Loucy (cell line): ENCODE measurements around the gene AGAP1.

Experiments used
- H2AFZ ChIP-seq: fragments of 200-600 bp; sonication (generic); 2 replicates; pipeline ENCODE4 v1.6.0; 2016; ENCODE audit warnings: antibody characterized with exemption, mild to moderate bottlenecking, low read length, moderate library complexity
- H3F3A ChIP-seq: fragments of 200-600 bp; 2 replicates; pipeline ENCODE4 v1.6.0; 2016; ENCODE audit warnings: antibody characterized with exemption, low read depth, mild to moderate bottlenecking
- H3K27me3 ChIP-seq: fragments of 200-600 bp; sonication (generic); 2 replicates; pipeline ENCODE4 v1.6.1; 2014; ENCODE audit warnings: low read length, mild to moderate bottlenecking; ENCODE audit not compliant: insufficient read depth, poor library complexity, severe bottlenecking
- H3K36me3 ChIP-seq: fragments of 200-600 bp; sonication (generic); 2 replicates; pipeline ENCODE4 v1.6.1; 2016; ENCODE audit warnings: low read length; ENCODE audit not compliant: insufficient read depth
- H3K4me1 ChIP-seq: fragments of 200-600 bp; sonication (generic); 2 replicates; pipeline ENCODE4 v1.5.1; 2014; ENCODE audit warnings: low read length, mild to moderate bottlenecking; ENCODE audit not compliant: insufficient read depth, poor library complexity, severe bottlenecking
- H3K4me2 ChIP-seq: fragments of 200-600 bp; sonication (generic); 2 replicates; pipeline ENCODE4 v1.6.0; 2014; ENCODE audit warnings: antibody characterized with exemption, low read length, low read depth, mild to moderate bottlenecking; ENCODE audit not compliant: poor library complexity, severe bottlenecking
- H3K4me3 ChIP-seq: fragments of 200-600 bp; sonication (generic); 2 replicates; pipeline ENCODE4 v1.5.1; 2014; ENCODE audit warnings: low read length, mild to moderate bottlenecking, mixed read lengths; ENCODE audit not compliant: poor library complexity, severe bottlenecking
- H3K79me2 ChIP-seq: fragments of 200-600 bp; sonication (generic); 2 replicates; pipeline ENCODE4 v1.6.1; 2014; ENCODE audit warnings: low read length; ENCODE audit not compliant: insufficient read depth
- H3K9ac ChIP-seq: fragments of 200-600 bp; sonication (generic); 2 replicates; pipeline ENCODE4 v1.6.0; 2014; ENCODE audit warnings: mild to moderate bottlenecking, low read depth, low read length, moderate library complexity; ENCODE audit not compliant: poor library complexity, severe bottlenecking
- H3K9me2 ChIP-seq: fragments of 200-600 bp; sonication (generic); replicated peaks from 2 replicates; pipeline ENCODE4 v1.6.1; 2016; ENCODE audit warnings: low read depth, low read length, mixed read lengths
- H3K9me3 ChIP-seq: fragments of 200-600 bp; sonication (generic); 2 replicates; pipeline ENCODE4 v1.6.1; 2014; ENCODE audit warnings: mild to moderate bottlenecking, antibody characterized with exemption, low read length, low read depth; ENCODE audit not compliant: insufficient read depth
- H4K20me1 ChIP-seq: fragments of 200-600 bp; sonication (generic); 2 replicates; pipeline ENCODE4 v1.6.0; 2014; ENCODE audit warnings: antibody characterized with exemption, low read length, mild to moderate bottlenecking; ENCODE audit not compliant: insufficient read depth, poor library complexity, severe bottlenecking
- EZH2phosphoT487 ChIP-seq: fragments of 200-600 bp; IDR thresholded peaks from 2 replicates; pipeline ENCODE4 v1.6.1; 2018; ENCODE audit warnings: antibody characterized with exemption, mild to moderate bottlenecking, moderate library complexity, borderline replicate concordance
- TF ChIP-seq, protein P1 (sequence below): fragments of 200-600 bp; sonication (generic); conservative IDR thresholded peaks from 2 replicates; pipeline ENCODE4 v1.5.1; 2014; ENCODE audit warnings: mild to moderate bottlenecking, antibody characterized with exemption, low read length

The AGAP1 gene

DNA sequence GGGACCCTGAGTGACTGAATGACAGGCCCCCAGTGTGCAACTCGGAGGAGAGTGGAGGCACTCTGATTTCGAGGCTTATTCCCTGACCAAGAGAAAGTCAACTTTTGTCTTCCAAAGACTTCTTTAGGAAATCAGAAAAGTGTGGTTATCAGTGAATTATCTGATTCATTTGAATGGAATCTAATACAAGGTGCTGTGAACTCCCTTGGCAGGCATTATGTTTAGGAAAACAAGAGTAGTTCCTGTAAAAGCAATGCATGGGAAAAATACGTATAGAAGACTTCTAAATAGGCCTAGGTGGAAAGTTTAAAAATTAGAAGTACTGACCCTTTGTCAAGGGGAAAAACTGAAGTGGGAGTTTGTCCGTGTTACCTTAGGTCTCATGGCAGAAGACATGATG lies 404.9 kb downstream of the AGAP1 start:
- Histone ChIP-seq H2AFZ (no peak overlapping the region), H3K9me2 (no peaks in the 10 kb centered on the region), H3K36me3 (peaks cover 1% of the 10 kb centered on the region; the same call in 1 of the 2 replicates), H3K9ac (no peak overlapping the region), H3K4me3 (no peak overlapping the region), H3K4me1 (no peaks in the 10 kb centered on the region), H3K79me2 (no peaks in the 10 kb centered on the region), H3K27me3 (no peaks in the 10 kb centered on the region), H3F3A (no peaks in the 10 kb centered on the region), H4K20me1 (no peaks in the 10 kb centered on the region), H3K9me3 (no peaks in the 10 kb centered on the region), H3K4me2 (no peak overlapping the region)
- no peak for TF ChIP-seq EZH2phosphoT487
- TF ChIP-seq, protein P1, sequence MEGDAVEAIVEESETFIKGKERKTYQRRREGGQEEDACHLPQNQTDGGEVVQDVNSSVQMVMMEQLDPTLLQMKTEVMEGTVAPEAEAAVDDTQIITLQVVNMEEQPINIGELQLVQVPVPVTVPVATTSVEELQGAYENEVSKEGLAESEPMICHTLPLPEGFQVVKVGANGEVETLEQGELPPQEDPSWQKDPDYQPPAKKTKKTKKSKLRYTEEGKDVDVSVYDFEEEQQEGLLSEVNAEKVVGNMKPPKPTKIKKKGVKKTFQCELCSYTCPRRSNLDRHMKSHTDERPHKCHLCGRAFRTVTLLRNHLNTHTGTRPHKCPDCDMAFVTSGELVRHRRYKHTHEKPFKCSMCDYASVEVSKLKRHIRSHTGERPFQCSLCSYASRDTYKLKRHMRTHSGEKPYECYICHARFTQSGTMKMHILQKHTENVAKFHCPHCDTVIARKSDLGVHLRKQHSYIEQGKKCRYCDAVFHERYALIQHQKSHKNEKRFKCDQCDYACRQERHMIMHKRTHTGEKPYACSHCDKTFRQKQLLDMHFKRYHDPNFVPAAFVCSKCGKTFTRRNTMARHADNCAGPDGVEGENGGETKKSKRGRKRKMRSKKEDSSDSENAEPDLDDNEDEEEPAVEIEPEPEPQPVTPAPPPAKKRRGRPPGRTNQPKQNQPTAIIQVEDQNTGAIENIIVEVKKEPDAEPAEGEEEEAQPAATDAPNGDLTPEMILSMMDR: no peak

DNA sequence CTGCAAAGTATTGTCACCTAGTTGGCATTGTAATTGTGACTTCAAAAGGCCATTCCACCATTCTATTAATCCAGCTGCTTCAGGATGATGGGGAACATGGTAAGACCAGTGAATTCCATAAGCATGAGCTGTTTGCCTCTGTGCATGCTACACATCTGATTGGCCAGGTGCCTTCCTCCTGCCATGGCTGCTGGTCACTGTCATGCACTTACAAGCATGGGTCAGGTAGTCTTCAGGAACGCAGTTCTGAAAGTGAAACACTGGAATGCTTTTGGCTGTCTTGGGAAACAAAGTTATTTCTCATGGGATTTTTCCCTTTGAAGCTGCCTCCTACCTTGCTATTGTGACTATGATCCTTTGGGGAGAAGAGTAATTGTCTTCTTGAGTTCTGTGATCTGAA lies 406.8 kb downstream of the AGAP1 start:
- no peak for TF ChIP-seq EZH2phosphoT487
- TF ChIP-seq, protein P1: no peak
- H3K4me2 ChIP-seq: no peak overlapping the region
- H3K4me3 ChIP-seq: no peak overlapping the region

DNA sequence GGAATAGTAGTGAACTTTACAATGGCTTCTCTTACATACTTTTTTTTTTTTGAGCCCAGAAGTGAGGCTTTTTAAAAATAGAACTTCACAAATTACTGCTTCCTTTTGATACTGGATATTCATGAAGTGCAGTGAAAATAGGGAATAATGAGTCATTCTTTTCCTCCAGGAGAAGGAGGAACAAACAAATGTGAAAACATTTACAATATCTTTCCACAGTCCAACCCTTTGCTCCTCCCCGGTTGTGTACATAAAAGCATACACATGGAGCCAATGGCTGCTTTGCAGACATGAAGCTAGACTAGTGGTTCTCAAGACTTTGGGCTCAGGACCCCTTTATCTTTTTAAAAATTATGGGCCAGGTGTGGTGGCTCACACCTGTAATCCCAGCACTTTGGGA lies 407.4 kb downstream of the AGAP1 start:
- H3K9me2 ChIP-seq: no peaks in the 10 kb centered on the region
- no peaks in the 10 kb centered on the region for H3F3A ChIP-seq
- H3K9ac ChIP-seq: no peak overlapping the region
- TF ChIP-seq, protein P1: no peak
- TF ChIP-seq EZH2phosphoT487: no peak
- no peaks in the 10 kb centered on the region for H3K27me3 ChIP-seq
- no peak overlapping the region for H2AFZ ChIP-seq
- no peaks in the 10 kb centered on the region for H3K79me2 ChIP-seq
- H3K9me3 ChIP-seq: no peaks in the 10 kb centered on the region
- peaks cover 4% of the 10 kb centered on the region for H4K20me1 ChIP-seq
- H3K4me3 ChIP-seq: no peak overlapping the region
- H3K4me1 ChIP-seq: no peaks in the 10 kb centered on the region
- H3K36me3 ChIP-seq: no peaks in the 10 kb centered on the region
- H3K4me2 ChIP-seq: no peak overlapping the region

More for the DNA sequence above, 406.8 kb downstream of the AGAP1 start:
- no peak overlapping the region for H3K9ac ChIP-seq
- H3K36me3 ChIP-seq: no peaks in the 10 kb centered on the region
- H2AFZ ChIP-seq: no peak overlapping the region
- H3F3A ChIP-seq: no peaks in the 10 kb centered on the region
- H3K4me1 ChIP-seq: no peaks in the 10 kb centered on the region
- H3K9me2 ChIP-seq: no peaks in the 10 kb centered on the region
- no peaks in the 10 kb centered on the region for H3K9me3 ChIP-seq
- H3K27me3 ChIP-seq: no peaks in the 10 kb centered on the region
- peaks cover 4% of the 10 kb centered on the region for H4K20me1 ChIP-seq
- H3K79me2 ChIP-seq: no peaks in the 10 kb centered on the region
